ENCODE data around the gene TOMM20L. TPM values are rescaled to one million over a fixed set of nuclear protein-coding genes. Genes with fewer than 3 reads are reported as not detected.

The TOMM20L gene
- not detected in 2 replicates for total RNA-seq (2014; rRNA removed; shearing (Covaris generic))

DNA sequence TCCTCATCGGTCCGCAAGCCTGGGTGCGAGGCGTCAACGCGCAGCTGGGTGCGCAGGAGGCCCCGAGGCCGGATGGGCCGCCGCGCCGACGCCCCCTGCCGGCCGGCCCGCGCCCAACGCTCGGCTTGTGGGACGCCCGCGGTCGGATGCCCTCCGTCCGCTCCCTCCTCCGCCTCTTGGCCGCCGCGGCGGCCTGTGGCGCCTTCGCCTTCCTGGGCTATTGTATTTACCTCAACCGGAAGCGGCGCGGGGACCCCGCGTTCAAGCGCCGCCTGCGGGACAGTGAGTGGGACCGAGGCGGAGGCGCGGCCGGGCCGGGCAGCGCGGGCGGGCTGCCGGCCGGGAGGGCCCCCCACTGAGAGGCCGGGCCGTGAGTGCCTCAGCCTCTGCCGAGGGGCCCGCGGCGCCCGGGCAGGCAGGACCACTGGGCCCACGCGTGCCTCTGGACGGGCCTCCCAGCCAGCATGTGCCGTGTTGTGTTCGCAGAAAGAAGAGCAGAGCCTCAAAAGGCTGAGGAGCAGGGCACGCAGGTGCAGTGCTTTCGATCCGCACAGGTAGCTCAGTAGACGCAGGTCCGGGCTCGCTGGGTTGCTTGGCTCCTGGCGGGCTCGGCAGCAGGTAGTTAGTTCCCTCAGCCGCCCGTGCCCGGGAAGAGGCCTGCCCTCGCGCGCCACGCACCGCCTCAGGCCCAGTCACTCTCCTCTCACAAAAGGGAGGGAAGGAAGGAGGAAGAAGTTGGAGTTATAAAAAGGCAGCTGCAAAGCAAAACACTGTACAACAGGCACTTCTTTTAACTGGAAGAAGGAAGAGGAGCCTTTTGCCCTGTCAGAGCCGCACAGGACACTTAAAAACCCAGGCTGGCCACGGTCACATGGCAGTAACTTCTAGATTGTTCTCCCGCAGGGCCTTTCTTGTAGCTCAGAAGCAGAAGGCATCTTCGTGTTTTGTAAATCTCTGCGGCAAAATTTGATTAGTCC lies at the start of gene TOMM20L:
Gene TOMM20L, plus strand, starts transcription at position 119 of the 977 bp plus-strand sequence. Its CDS starts 28 bp downstream, at position 147.

DNA sequence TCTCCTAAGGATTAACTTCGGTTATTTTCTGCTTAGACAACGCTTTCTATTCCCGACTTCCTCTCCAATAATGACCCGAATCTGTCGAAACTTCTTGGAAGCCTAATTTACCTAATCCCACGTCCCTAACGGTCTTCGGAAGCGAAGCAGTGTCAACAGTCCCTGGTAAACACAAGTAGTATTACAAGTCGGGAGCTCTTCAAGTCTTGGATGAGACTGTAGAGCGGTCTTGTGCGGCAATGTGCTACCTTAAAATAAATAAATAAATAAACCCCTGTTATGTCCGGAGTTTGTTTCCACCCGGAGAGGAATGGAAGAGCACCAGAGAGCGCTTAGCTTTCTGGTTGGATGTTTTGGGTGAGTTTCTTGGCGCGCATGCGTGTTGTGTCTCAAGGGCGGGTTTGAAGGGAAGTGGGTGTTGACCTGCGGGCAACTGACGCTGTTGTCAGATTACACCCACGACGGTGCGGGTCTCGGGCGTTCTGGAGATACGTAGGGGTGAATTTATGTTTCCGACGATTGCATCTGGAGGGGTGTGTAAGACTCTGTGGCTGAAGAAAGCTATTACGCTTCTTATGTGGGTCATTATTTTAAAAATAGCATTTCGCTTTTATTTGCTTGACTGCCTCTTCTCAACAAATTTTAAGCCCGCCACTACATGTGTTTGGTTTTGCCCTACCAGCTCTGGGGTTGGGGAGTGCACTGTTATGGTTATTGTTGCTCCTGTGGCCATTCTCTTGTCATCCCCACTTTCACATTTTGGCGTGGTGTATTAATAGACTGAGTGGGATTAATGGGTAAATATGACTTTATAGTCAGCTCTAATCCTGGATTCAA lies 31.8 kb downstream of the TOMM20L start, which contains the start of the genes KIAA0586 and TIMM9:
Gene KIAA0586, plus strand, starts transcription at position 439 of the 837 bp plus-strand sequence. CDS start 546 bp downstream, outside the sequence.
Gene TIMM9, minus strand, starts transcription at position 251 of the 837 bp plus-strand sequence. CDS start 15,586 bp downstream, outside the sequence.

Small RNAs within 50 kb of the gene (small RNA-seq; reads per million reads assigned to genes)
- gene RF00019: not detected

Other genes with a start within 250 kb of the TOMM20L start
- 0.03 TPM in 1 of 2 replicates, not detected in the other for gene ARMH4, start 243.7 kb upstream of the TOMM20L start, total RNA-seq (2014; rRNA removed; shearing (Covaris generic))
- 23.7 and 27.1 TPM in 2 replicates for gene ACTR10, start 195.8 kb upstream of the TOMM20L start, total RNA-seq (2014; rRNA removed; shearing (Covaris generic))
- gene PSMA3, start 151.1 kb upstream of the TOMM20L start, total RNA-seq (2014; rRNA removed; shearing (Covaris generic)): 80.1 and 104 TPM in 2 replicates
- 2.2 and 5.1 TPM in 2 replicates for gene ARID4A, start 97.4 kb upstream of the TOMM20L start, total RNA-seq (2014; rRNA removed; shearing (Covaris generic))
- 18.6 and 29.3 TPM in 2 replicates for gene TIMM9, start 31.6 kb downstream of the TOMM20L start, total RNA-seq (2014; rRNA removed; shearing (Covaris generic))
- 21.6 and 28.9 TPM in 2 replicates for gene KIAA0586, start 31.8 kb downstream of the TOMM20L start, total RNA-seq (2014; rRNA removed; shearing (Covaris generic))
- 1.5 and 2.8 TPM in 2 replicates for gene DACT1, start 242.0 kb downstream of the TOMM20L start, total RNA-seq (2014; rRNA removed; shearing (Covaris generic))